GM18873 (cell line): Measurements from ENCODE around the gene EIF3L.
A peak's percentile ranks its signal among the peaks of the same experiment; 100 is the strongest.
"Not testable (repeated sequence)": the region's sequence is repeated elsewhere in the genome, so short reads cannot be mapped to it uniquely, and the experiment has no call there.

Experiments
- ATAC-seq: cut with Tn5 transposase; IDR thresholded peaks from one replicate; pipeline ENCODE4 v1.9.1; 2021; ENCODE audit warnings: mild to moderate bottlenecking, moderate library complexity, moderate number of reproducible peaks; ENCODE audit not compliant: unreplicated experiment, low FRiP score

The EIF3L gene

DNA sequence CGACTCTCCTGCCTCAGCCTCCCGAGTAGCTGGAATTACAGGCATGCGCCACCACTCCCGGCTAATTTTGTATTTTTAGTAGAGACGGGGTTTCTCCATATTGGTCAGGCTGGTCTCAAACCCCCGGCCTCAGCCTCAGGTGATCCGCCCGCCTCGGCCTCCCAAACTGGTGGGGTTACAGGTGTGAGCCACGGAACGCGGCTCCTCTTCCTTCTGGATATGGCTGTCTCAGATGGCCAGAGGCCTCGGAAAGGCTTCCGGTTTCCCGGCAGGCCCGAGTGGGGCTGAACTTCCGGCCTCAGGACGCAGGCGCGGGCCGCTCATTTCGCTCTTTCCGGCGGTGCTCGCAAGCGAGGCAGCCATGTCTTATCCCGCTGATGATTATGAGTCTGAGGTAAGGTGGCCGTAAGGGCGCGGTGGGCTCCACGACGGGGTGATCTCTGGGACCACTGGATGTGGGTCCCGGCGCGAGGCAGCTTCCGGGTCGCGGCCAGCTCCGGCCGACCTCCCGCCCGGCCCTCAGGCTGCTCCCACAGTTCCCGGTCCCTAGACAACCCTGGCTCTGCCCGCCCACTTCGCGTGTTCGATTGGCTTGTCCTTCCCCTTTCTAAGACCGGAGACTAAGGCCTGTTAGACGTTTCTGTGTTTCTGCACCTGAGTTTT, at the start of gene EIF3L:
EIF3L (plus strand) TSS at position 331 of the 663 bp plus-strand sequence; CDS start at position 362, 31 bp downstream.
- peak; percentile 43 for ATAC-seq

DNA sequence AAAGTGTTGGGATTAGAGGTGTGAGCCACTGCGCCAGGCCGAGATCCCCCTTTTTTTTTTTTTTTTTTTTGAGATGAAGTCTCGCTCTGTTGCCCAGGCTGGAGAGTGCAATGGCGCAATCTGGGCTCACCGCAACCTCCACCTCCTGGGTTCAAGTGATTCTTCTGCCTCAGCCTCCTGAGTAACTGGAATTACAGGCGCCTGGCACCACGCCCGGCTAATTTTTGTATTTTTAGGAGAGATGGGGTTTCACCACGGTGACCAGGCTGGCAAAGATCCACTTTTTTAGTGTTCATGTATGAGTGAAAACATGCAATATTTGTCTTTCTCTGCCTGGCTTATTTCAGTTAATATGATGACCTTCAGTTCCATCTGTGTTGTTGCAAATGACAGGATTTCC, 49.2 kb upstream of the EIF3L start:
- not testable (repeated sequence) for ATAC-seq

DNA sequence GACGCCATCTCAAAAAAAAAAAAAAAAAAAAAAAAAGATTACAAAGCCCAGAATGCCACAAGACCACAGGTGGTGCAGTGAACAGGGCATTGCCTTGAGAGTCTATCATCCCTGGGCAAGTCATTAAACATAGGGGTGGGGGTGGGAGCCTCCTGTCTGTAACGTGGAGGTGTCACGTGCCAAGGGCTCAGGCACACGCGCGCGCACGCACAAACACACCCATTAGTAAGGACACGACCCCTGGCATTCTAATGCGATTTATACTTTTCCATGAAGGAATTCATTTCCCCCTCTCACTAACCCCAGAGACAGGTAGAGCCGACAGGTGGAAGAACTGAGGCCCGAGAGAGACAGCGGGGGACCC, 47.3 kb upstream of the EIF3L start:
- ATAC-seq = no peak

DNA sequence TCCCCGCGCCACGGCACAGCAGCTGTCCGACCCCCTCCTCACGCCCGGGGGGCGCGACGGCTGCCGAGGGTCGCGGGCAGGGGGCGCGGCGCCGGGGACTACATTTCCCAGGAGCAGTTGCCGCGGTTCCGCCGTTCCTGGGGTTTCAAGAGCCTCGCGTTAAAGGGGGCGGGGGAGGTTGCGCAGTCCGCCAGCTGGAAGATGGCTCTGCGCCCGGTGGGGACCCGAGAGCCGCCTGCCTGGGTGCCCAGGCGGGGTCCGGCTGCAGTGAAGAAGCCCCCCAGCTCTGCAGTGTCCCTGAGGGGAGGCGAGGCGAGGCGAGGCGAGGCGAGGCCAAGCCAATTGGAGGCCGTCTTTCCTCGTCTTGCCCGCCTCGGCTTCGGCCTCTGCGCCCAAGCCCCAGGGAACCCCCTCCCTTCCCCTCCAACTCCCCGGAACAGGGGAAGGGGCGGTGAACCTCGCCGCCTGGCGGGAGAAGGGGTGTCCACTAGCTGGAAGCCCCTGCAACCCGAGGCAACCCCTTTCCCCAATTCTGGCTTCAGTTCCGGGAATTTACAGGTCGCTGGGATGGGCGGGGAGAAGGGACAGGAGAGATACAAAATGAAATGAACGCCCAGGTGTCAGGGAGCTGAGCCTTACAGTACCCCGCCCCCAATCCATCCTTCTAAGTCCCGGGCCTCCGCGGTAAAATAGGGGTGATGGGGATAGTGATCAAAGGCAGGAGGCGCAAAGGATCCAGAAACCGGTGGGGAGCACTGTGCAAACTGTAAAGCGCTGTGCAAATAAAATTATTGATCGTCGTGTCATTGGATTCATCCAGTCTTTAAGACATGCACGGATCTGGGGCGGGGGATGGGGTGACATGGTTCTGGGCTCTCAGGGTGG, 46.7 kb upstream of the EIF3L start:
- no peak for ATAC-seq

DNA sequence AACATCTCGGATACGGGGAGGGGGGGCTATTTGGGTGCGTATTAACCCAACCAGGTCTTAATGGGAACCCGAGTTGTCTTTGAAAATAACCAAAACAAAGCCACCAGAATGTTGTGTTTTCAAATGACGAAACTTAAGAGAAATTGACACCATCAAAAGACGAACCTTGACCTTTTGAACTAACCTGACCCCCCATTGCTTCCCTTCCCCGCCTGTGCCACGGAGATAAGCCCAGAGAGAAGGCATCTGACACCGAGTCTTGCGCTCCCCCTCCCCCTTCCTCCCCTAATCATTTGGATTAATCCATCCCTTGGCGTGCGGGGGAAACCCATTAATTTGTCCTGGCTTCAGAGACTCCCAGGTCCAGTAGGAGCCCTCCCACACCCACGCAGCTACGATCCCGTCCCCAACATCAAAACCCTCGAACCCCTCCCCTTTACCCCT, 46.0 kb upstream of the EIF3L start:
- ATAC-seq = no peak

DNA sequence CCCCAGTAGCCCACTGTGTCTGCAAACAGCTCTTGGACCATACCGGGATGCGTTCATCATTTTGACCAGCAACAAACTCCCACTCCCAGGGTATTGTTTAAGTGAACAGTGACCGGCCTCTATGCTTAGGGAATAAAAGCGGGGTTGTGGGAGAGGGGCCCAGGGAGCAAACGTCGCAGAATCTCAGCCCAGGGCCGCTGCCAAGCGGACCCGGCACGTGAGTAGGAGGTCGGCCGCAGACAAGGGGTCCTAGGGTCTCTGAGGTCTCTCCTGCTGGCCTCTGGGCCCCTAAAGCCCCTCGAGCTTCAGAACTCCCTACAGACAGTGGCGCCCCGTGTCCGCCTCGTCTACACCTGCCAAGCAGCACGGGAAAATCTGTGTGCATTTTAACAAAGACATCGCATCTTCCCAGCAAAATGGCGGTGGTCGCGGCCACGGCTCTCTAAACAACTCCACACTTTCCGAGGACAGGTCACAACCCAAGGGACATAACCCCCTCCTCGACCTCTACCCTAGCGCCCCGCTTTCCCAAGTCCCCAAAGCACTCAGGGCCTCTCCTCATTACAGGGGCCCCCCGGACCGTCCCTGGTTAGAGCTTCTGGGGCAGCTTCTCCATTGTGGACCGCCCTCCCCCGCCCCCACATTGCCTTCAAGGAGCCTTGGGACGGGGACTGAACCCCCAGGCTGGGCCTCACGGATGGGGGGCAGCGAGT, 45.4 kb upstream of the EIF3L start:
- ATAC-seq = no peak

DNA sequence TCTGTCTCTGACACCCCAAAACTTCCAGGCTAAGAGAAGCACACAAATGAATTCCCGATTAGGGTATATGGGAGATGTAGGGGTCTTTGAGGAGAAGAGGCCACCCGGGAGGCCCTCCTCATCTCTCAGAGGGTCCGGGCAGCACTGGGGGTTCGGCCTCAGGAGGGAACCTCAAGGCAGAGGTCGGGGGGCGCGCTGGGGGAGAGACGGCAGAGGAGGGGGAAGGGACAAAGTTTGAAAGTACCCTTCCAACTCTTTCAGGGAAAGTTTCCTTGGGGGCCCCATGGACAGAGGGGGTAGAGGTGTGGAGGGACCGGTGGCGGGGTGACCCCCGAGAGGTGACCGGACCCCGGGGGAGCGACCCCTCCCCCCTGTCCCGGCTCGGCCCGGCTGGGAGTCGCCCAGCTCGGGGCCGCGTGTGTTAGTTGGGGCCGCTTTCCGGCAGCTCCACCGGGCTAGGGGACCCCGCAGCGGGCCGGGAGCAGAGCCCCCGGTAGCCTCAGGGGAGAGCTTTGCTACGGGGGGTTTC, 44.8 kb upstream of the EIF3L start:
- ATAC-seq = no peak

DNA sequence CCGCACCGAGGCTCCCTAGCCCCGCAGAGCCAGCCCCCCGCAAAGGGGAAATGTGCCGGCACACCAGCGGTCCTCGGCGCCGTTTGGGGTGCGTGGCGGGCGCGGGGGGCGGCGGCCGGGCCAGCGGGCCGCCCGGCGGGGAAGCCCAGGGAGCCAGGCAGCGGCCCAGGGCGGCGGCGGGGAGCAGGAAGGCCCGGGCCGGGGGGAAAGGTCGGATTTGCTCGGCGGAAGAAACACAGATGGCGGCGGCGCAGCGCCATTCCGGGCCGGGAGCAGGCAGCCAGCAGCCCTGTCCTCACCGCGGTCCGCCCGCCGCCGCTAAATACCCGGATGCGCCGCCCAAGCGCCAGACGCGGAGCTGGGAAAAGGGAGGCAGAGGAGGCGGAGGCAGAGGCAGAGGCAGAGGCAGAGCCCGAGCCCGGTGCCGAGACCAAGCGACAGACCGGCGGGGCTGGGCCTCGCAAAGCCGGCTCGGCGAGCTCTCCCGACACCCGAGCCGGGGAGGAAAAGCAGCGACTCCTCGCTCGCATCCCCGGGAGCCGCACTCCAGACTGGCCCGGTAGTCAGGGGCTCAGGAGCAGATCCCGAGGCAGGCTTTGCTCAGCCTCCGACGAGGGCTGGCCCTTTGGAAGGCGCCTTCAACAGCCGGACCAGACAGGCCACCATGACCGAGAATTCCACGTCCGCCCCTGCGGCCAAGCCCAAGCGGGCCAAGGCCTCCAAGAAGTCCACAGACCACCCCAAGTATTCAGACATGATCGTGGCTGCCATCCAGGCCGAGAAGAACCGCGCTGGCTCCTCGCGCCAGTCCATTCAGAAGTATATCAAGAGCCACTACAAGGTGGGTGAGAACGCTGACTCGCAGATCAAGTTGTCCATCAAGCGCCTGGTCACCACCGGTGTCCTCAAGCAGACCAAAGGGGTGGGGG, 44.1 kb upstream of the EIF3L start:
- ATAC-seq = no peak

DNA sequence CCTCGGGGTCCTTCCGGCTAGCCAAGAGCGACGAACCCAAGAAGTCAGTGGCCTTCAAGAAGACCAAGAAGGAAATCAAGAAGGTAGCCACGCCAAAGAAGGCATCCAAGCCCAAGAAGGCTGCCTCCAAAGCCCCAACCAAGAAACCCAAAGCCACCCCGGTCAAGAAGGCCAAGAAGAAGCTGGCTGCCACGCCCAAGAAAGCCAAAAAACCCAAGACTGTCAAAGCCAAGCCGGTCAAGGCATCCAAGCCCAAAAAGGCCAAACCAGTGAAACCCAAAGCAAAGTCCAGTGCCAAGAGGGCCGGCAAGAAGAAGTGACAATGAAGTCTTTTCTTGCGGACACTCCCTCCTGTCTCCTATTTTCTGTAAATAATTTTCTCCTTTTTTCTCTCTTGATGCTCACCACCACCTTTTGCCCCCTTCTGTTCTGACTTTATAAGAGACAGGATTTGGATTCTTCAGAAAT, 43.4 kb upstream of the EIF3L start:
- ATAC-seq = no peak

DNA sequence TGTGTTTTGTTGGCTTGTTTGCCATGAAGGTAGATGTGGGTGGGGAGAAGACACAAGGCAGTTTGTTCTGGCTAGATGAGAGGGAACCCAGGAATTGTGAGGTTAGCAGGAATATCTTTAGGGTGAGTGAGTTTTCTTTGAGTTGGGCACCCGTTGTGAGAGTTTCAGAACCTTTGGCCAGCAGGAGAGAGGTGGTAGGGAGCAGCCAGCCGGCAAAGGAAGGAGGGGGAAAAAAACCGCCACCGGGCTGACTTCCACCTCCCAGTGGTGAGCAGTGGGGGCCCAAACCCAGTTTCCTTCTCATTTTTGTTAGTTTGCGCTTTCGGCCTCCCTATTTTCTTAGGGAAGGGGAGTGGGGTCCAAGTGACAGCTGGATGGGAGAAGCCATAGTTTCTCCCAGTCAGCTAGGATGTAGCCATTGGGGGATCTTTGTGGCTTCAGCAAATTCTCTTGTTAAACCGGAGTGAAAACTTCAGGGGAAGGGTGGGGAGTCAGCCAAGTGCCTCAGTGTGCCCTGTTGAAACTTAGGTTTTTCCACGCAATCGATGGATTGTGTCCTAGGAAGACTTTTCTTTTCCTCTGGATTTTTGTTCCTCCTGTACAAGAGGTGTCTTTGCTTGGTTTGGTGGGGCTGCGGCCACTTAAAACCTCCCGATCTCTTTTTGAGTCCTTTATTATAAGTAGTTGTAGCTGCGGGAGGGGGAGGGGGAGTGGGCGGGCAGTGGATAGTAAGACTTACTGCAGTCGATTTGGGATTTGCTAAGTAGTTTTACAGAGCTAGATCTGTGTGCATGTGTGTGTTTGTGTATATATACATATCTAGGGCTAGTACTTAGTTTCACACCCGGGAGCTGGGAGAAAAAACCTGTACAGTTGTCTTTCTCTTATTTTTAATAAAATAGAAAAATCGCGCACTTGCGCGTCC, 42.5 kb upstream of the EIF3L start:
- ATAC-seq = no peak

DNA sequence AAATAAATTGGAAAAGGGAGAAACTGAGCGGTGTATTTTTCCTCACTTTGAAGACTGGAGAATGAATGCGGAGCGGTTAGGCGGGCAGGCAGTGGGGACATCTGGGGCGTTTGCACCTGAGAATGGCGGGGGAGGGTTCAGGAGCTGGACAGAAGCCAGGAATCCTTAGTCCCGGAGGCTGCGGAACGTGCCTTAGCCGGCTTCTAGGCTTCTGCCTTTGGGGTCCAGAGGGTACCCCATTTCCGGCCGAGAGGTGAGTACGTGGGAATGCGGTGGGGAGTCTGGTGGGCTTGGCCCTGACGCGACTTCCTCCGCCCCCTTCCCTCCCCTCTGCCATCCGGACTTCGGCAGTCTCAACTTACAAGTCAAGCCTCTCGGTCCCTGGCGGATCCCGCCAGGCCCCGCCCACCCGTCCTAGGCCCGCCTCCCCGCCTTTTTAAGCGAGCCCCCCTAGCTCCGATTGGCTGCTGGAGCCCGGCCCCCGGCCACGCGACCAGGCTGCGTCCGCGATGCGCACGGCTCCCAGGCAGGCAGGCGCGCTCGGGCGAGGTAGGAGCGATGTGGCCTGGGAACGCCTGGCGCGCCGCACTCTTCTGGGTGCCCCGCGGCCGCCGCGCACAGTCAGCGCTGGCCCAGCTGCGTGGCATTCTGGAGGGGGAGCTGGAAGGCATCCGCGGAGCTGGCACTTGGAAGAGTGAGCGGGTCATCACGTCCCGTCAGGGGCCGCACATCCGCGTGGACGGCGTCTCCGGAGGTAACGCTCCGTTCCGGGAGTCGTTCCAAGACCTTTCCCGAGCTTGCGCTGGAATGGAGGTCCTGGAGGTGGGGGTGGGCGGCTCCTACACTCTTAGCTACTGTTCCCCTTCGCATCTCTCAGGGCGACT, 41.6 kb upstream of the EIF3L start, which contains the start of gene GCAT:
GCAT (plus strand) TSS at position 525 of the 884 bp plus-strand sequence; CDS start at position 559, 34 bp downstream.
- ATAC-seq = no peak

DNA sequence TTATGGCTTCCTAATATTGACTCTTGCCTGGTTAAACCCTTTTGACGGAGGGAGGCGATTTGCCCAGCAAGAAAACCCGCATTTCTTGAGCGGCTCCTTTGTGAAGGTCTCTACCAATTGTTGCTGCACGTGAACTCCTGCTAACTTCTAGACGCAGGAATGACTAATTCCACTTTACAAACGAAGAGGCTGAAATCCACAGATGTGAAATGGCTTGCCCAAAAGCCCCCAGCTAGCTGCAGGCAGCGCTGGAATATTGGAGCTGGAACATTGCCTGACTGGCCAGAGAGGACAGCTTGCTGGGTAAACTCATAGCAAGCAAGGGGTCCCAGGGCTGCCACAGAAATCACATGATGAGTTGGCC, 40.9 kb upstream of the EIF3L start:
- no peak for ATAC-seq

DNA sequence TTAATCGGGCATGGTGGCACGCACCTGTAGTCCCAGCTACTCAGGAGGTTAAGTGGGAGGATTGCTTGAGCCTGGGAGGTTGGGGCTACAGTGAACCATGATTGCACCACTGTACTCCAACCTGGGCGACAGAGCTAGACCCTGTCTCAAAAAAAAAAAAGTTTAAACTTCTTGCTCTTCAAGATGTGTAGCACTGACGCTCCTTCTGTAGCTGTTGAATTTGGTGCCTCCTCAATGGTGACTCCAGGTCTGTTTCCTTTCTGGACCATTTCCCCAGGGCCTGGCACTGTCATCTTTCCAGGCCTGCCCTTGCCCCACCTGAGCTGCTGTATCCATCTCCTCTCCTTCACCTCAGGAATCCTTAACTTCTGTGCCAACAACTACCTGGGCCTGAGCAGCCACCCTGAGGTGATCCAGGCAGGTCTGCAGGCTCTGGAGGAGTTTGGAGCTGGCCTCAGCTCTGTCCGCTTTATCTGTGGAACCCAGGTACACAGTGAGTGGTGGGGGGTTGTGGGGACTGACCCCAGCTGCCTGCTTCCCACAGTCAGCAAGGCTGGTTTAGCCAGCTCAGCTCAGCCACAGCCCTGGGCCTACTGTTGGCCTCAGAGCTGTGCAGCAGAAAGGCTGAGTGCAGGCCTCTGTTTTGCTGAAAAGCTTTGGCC, 39.4 kb upstream of the EIF3L start:
- ATAC-seq = no peak

DNA sequence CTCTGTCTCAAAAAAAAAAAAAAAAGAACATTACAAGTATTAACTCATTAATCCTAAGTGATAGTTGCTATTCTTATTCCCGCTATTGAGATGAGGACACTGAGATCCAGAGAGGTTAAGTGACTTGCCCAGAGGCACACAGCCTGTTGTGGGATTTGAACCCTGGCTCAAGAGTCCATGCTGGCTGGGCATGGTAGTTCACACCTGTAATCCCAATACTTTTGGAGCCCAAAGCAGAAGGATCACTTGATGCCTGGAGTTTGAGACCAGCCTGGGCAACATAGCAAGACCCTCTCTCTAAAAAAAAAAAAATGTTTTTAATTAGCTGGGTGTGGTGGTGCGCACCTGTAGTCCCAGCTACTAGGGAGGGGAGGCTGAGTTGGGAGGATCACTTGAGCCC, 37.4 kb upstream of the EIF3L start:
- ATAC-seq = no peak

DNA sequence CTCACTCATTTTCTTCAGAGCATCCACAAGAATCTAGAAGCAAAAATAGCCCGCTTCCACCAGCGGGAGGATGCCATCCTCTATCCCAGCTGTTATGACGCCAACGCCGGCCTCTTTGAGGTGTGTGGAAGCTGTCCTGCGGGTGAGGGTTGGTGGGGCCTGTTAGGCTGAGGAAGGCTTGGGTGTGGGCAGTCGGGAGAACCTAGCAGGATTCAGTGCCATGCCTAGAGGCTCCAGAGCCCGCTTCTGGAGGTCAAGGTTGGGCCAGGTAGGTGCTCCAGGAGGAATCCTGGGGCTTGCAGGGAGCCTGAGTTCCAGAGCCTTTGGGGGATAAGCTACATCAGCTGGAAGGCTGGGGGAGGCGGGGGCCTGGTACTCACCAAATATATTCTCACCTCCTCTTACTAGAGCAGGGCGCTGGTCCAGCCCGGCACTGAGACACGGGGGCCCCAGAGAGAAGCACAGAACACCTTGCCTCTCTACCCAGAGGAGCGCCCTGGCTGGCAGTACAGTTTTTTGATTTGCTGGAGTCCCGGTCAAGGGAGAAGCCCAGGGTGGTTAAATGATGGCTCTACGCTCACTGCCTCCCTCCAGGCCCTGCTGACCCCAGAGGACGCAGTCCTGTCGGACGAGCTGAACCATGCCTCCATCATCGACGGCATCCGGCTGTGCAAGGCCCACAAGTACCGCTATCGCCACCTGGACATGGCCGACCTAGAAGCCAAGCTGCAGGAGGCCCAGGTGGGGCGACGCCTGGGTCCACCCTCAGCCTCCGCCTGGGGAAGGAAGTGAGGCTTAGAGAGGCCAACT, 36.1 kb upstream of the EIF3L start:
- no peak for ATAC-seq

DNA sequence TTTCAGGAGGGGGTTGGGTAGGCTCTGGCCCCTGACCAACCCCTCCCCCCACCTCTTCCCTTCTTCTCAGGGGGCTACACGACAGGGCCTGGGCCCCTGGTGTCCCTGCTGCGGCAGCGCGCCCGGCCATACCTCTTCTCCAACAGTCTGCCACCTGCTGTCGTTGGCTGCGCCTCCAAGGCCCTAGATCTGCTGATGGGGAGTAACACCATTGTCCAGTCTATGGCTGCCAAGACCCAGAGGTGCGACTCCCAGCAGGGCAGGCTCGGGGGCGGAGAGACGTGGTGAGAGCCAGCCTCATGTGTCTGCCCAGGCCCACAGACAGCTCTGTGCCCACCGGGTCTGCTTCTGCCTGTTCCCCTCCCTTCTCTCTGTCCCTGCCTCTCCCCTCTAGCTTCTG, 33.6 kb upstream of the EIF3L start:
- no peak for ATAC-seq
